GM21515 (cell line): ENCODE data around the gene ZMYM2.

Experiments
- ATAC-seq: cut with Tn5 transposase; IDR thresholded peaks from one replicate; pipeline ENCODE4 v1.9.1; 2021; ENCODE audit not compliant: unreplicated experiment

The ZMYM2 gene

DNA sequence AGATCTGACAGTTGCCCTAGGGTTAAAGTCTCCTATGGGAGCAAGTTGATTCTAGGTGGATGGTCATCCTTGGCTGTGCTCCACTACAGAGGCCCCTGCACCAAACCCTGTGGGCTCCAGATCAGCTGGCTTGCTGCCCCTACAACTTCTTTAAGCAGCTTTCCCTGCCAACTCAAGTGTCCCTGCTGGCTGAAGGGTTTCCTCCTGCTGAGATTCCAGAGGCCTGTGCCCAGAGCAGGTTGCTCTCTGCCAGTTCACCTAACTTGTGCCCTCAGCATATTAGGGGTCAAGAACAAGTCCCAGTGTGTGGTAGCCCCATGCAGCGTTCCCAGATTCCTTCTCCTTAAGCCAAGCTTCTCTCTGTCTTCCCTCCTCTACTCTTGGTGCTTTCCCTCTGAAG is 85.6 kb downstream of the ZMYM2 start:
- no peak for ATAC-seq

- no peak for ATAC-seq
Observed at GRCh38 chr13:20045950-20046548, 87.5 kb downstream of the ZMYM2 start.

- no peak for ATAC-seq
Observed at GRCh38 chr13:20049558-20050473, 91.3 kb downstream of the ZMYM2 start.

DNA sequence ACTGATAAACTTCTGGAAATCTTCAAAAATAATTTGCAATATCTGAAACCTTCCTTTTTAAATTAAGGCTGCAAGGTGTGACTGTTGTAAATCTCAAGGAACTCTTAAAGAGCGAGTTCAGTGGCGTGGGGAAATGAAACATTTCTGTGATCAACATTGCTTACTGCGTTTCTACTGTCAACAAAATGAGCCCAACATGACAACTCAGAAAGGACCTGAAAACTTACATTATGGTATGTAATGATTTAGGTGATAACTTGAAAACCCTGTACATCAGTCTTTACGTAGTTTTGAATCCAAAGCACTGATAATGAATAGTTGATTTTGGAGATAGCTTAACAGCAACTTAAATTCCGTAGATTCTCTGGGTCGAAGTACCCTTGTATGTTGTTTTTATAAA is 92.8 kb downstream of the ZMYM2 start:
- ATAC-seq: no peak

DNA sequence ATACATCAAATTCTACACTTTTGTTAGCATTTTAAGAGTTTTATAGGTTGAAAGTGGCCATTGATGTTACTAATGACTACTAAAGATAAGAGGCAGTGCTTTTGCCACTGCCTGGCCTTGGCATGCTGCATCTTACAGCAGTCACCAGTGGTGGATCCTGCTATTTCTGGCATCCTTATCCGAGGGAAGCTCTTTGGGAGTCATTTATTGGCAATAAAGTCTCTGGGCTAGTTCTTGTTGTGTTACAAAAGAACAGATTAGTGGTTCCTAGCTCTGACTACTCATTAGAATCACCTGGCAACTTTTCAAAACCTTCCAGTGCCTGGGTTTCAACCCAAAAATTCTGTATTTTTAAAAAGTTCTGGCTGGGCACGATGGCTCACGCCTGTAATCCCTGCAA is 94.5 kb downstream of the ZMYM2 start:
- ATAC-seq: no peak

GRCh38 chr13:20053891-20054290 is 95.4 kb downstream of the ZMYM2 start:
- no peak for ATAC-seq

GRCh38 chr13:20054586-20054985 is 96.1 kb downstream of the ZMYM2 start:
- ATAC-seq: no peak

DNA sequence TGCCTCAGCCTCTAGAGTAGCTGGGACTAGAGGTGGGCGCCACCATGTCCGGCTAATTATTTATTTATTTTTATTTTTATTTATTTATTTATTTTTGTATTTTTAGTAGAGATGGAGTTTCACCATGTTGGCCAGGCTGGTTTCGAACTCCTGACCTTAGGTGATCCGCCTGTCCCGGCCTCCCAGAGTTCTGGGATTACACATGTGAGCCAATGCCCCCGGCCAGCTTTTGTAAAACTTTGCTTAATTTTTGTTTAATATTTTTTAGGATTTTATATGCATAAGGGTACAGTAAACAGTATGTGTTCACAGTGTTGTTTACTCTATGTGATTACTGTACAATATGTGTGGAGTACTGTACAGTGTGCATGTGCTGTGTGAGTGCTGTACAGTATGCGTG is 98.7 kb downstream of the ZMYM2 start:
- ATAC-seq: no peak

DNA sequence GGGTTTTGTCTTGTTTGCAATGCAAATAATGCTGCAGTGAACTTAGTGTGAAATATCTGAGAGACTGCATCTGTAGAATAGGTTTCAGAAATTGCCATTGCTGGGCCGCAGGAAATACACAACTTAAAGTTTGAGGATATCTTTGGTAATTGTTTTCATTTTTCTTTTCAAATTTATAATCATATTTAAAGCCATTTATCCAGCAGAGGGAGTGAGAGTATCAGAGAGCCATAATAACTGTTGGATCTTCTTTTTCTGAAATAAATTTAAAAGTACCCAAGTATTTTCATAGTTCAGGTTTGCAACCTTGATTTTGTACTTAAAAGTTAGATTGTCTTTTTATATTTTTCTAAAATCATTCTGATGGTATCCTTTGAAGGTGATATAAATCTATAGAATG is 99.4 kb downstream of the ZMYM2 start:
- ATAC-seq: no peak

DNA sequence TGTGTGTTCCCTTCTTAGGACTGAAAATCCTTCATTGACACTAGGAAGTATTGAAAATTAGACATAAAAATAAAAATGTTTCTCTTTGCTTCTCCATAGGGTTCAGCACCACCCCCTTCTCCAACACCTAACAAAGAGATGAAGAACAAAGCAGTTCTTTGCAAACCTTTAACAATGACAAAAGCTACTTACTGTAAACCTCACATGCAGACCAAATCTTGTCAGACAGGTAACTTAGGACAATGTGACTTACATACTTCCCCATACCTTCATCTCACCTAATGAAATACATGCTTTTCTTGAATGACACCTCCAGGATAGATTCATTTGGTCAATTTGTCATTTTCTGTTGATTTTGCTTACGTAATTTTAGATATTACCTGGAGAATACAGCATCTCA is 99.9 kb downstream of the ZMYM2 start:
- no peak for ATAC-seq

GRCh38 chr13:20064128-20064527 is 105.6 kb downstream of the ZMYM2 start:
- ATAC-seq: no peak

GRCh38 chr13:20065516-20065915 is 107.0 kb downstream of the ZMYM2 start:
- ATAC-seq: no peak

GRCh38 chr13:20069956-20070355 is 111.4 kb downstream of the ZMYM2 start:
- ATAC-seq: no peak

DNA sequence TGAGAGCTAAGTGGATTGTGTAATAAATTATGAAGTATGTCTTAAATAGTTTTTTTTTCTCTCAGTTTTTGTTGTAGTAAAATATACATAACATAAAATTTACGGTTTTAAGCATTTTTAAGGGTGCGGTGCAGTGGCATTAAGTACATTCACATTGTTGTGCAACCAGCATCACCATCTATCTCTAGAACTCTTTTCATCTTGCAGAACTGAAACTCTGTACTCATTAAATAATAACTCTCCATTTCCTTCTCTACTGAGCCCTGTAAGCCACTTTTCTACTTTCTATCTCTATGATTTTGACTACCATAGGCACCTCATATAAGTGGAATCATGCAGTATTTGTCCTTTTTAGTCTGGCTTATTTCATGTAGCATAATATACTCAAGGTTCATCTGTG is 115.2 kb downstream of the ZMYM2 start:
- ATAC-seq: no peak

DNA sequence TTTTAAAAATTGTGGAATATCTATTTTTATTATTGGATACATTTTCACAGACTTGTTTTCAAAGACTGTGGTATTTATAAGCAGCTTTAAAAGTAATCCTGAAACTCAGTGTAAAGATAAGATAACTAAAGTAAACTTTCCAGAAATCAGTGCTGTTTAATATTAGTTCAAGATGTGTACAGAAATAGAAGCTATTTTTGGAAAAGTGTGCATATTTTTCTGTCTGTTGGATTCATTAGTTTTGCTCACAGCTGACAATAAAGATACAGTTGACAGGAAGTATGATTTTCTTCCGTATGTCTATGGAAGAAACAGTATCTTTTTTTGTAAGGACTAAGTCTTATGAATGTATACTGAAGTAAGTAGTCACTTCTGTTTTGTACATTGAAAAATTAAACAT is 116.4 kb downstream of the ZMYM2 start:
- no peak for ATAC-seq

DNA sequence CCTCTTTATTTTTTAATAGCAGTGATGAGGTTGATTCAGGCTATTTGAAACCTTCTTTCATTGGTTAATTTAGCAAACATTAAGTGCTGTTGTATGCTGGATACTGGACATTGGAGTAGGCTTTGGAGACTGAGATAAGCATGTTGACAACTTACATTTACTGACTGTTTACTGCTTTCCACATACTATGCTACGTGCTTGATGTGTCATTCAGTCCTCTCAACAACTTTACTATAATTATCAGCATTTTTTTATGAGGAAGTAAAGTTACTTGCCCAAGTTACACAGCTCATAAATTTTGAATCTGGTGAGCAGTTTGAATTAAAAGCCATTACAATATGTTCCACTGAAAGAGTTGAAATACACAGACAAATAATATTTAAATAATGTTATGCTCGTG is 118.6 kb downstream of the ZMYM2 start:
- no peak for ATAC-seq

DNA sequence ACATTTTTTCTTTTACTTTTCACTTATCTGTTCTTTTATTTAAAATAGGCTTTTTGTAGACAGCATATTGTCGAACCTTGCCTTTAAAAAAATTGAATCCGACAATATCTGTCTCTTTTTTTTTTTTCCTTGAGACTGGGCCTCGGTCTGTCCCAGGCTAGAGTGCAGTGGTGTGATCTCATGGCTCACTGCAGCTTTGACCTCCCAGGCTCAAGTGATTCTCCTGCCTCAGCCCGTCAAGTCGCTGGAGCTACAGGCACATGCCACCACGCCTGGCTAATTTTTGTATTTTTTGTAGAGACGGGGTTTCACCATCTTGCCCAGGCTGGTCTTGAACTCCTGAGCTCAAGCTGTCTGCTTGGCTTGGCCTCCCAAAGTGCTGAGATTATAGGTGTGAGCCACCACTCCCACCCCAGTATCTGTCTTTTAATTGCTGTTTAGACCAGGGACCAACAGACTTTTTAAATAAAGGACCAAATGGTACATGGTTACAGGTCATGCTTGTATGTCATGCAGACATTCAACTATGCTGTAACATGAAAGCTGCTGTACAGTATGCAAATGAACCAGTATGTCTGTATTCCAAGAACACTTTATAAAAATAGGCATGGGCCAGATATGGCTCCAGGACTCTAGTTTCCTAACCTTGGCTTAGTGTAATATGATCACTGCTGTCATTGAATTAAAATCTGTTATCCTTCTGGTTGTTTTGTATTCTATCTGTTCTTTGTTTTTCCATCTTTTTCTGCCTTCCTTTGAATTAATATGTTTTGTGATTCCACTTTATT is 122.0 kb downstream of the ZMYM2 start:
- ATAC-seq: no peak

- no peak for ATAC-seq
Observed at GRCh38 chr13:20090349-20090748, 131.8 kb downstream of the ZMYM2 start.

DNA sequence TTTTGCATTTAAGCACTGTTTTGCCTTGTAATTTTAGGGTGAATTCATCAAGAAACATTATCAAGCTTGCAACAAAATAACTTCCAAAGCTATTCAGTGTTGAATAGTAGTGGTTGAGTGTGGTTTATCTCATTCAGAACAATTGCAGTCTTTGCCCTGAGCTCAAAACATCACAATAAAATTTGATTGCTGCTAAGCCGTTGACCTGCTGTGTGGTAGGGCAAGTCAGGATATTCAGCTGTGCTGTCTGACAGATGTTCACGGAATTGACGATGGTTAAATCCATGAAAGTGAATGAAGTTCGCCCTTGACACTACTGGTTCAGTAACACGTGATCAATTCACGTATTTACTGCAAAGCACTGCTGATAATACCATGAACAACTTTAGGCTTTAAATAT is 135.4 kb downstream of the ZMYM2 start:
- ATAC-seq: no peak

GRCh38 chr13:20099319-20099718 is 140.8 kb downstream of the ZMYM2 start:
- no peak for ATAC-seq

DNA sequence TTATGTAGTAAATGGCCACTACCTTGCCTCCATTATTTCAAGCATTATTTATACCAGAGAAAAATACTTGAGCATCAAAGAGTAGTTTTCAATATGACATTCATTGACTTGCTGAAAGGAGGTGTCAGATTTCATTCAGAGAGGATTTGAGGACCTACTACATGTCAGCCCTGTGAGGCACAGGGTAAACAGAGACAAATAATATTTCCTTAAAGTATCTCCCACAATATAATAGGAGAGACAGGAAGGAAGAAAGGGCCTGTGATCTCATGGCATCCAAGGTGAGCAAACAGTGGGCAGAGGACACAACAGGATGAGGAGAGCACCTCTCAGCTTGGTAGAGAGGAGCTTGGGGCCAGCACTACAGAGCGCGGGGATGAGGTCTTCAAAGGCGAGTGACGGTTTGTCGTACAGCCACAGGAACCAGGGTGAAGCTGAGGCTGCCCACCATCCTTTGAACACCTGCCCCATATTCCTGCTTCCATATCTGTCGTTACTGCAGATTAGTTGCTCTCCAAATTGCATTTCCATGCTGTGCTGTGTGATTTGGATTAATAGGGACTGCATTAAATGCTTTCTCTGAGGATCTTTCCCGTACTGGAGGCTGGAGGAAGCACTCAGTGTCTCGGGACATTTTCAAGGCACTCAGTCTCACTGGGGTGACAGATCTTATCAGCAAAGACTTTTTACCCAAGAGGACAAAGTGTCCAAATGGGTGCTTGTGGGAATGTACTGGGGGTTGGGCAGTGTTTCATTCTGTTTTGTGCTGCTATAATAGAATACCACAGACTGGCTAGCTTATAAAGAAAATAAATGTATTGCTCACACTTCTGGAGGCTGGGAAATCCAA is 143.2 kb downstream of the ZMYM2 start:
- ATAC-seq: no peak
